ENCODE data around the gene PKD2L1.
"Not testable (repeated sequence)": the region's sequence is repeated elsewhere in the genome, so short reads cannot be mapped to it uniquely, and the experiment has no call there.

The PKD2L1 gene

GRCh38 chr10:100333661-100334440 is 3.8 kb upstream of the PKD2L1 start:
- no peak for DNase-seq

- no peak for DNase-seq
Observed at GRCh38 chr10:100333106-100333505, 3.1 kb upstream of the PKD2L1 start.

GRCh38 chr10:100328198-100328597 is 1.8 kb downstream of the PKD2L1 start:
- DNase-seq = no peak

GRCh38 chr10:100327718-100328009 is 2.4 kb downstream of the PKD2L1 start:
- no peak for DNase-seq

- DNase-seq = no peak
Observed at GRCh38 chr10:100327007-100327717, 2.9 kb downstream of the PKD2L1 start.

- no peak for DNase-seq
Observed at GRCh38 chr10:100325158-100325557, 4.9 kb downstream of the PKD2L1 start.

- no peak for DNase-seq
Observed at GRCh38 chr10:100319707-100320402, 10.2 kb downstream of the PKD2L1 start.

GRCh38 chr10:100318207-100318606 is 11.8 kb downstream of the PKD2L1 start:
- no peak for DNase-seq

- no peak for DNase-seq
Observed at GRCh38 chr10:100315615-100316014, 14.4 kb downstream of the PKD2L1 start.

- no peak for DNase-seq
Observed at GRCh38 chr10:100311298-100311697, 18.7 kb downstream of the PKD2L1 start.

GRCh38 chr10:100307684-100308083 is 22.3 kb downstream of the PKD2L1 start:
- DNase-seq = no peak

GRCh38 chr10:100306861-100307260 is 23.2 kb downstream of the PKD2L1 start:
- no peak for DNase-seq

- DNase-seq = no peak
Observed at GRCh38 chr10:100304414-100304813, 25.6 kb downstream of the PKD2L1 start.

GRCh38 chr10:100303724-100304319 is 26.2 kb downstream of the PKD2L1 start:
- no peak for DNase-seq

- not testable (repeated sequence) for DNase-seq
Observed at GRCh38 chr10:100301123-100301522, 28.9 kb downstream of the PKD2L1 start.

GRCh38 chr10:100297242-100297641 is 32.8 kb downstream of the PKD2L1 start:
- DNase-seq = no peak

- DNase-seq = no peak
Observed at GRCh38 chr10:100293066-100293465, 37.0 kb downstream of the PKD2L1 start.

- DNase-seq = not testable (repeated sequence)
Observed at GRCh38 chr10:100292300-100292699, 37.7 kb downstream of the PKD2L1 start.

- DNase-seq = no peak
Observed at GRCh38 chr10:100291356-100291755, 38.7 kb downstream of the PKD2L1 start.

GRCh38 chr10:100289641-100290040 is 40.4 kb downstream of the PKD2L1 start:
- DNase-seq = no peak

- DNase-seq = no peak
Observed at GRCh38 chr10:100288196-100288595, 41.8 kb downstream of the PKD2L1 start.

- no peak for DNase-seq
Observed at GRCh38 chr10:100287756-100288155, 42.3 kb downstream of the PKD2L1 start.

Data from activated effector memory CD4-positive, alpha-beta T cell treated with Interleukin-2 at 50 U/mL for 16 hours (primary cell).